Measurements from ENCODE around the gene CADPS. TPM values are rescaled to one million over a fixed set of nuclear protein-coding genes. Genes with fewer than 3 reads are reported as not detected.

CADPS gene
- total and polyA plus RNA-seq, 8 donors: 16.1 to 112 (median 26.0) TPM

GRCh38 chr3:62527474-62527873 is 347.7 kb downstream of the CADPS start:
- no peak for TF ChIP-seq CTCF (IDR thresholded peaks at IDR 0.05)
- no peaks in the 10 kb centered on the region for H3K9me3 ChIP-seq
- DNase-seq (no peak), FAIRE-seq (no peak), ATAC-seq (no peak)
- no peaks in the 10 kb centered on the region for H3K27me3 ChIP-seq
- WGBS, 2 donors: 71 to 75% methylated on average over 4 of the region's 4 CpGs
- H3K4me1 ChIP-seq: no peaks in the 10 kb centered on the region
- intact Hi-C loops (cut with DNase I): no loop called here
- no peak overlapping the region for H3K4me3 ChIP-seq
- H3K36me3 ChIP-seq: no peaks in the 10 kb centered on the region
- no peak overlapping the region for H3K27ac ChIP-seq

- 74 to 84% methylated on average over 3 of the region's 3 CpGs for WGBS, 2 donors
- TF ChIP-seq CTCF (IDR thresholded peaks at IDR 0.05): no peak
- H3K9me3 ChIP-seq: no peaks in the 10 kb centered on the region
- FAIRE-seq: no peak
- no peaks in the 10 kb centered on the region for H3K27me3 ChIP-seq
- intact Hi-C loops (cut with DNase I): no loop called here
- H3K4me3 ChIP-seq: no peak overlapping the region
- no peak overlapping the region for H3K27ac ChIP-seq
- H3K36me3 ChIP-seq: no peaks in the 10 kb centered on the region
- no peak for ATAC-seq
- DNase-seq: no peak
- H3K4me1 ChIP-seq: no peaks in the 10 kb centered on the region
Observed at GRCh38 chr3:62525281-62525680, 349.9 kb downstream of the CADPS start.

- WGBS, 2 donors: 81 to 84% methylated on average over 4 of the region's 4 CpGs
- no peak for TF ChIP-seq CTCF (IDR thresholded peaks at IDR 0.05)
Observed at GRCh38 chr3:62523672-62524071, 351.5 kb downstream of the CADPS start.

GRCh38 chr3:62521464-62522105 is 353.6 kb downstream of the CADPS start:
- Histone ChIP-seq H3K27me3 (no peaks in the 10 kb centered on the region), H3K9me3 (no peaks in the 10 kb centered on the region), H3K36me3 (no peaks in the 10 kb centered on the region), H3K27ac (peak overlapping the region in 1 of 4 donors; percentile 12), H3K4me1 (no peaks in the 10 kb centered on the region), H3K4me3 (no peak overlapping the region)
- 42 to 44% methylated on average over 8 of the region's 8 CpGs for WGBS, 2 donors
- FAIRE-seq: no peak
- DNase-seq: peak in 2 of 6 donors; percentile 7 to 14
- ATAC-seq: peak; percentile 71 to 90 (median 80)
- TF ChIP-seq CTCF (IDR thresholded peaks at IDR 0.05): no peak
- intact Hi-C loops (cut with DNase I): no loop called here

More at GRCh38 chr3:62523672-62524071, 351.5 kb downstream of the CADPS start:
- no peak for ATAC-seq
- Histone ChIP-seq H3K9me3 (no peaks in the 10 kb centered on the region), H3K27ac (no peak overlapping the region), H3K36me3 (no peaks in the 10 kb centered on the region), H3K27me3 (no peaks in the 10 kb centered on the region), H3K4me1 (no peaks in the 10 kb centered on the region), H3K4me3 (no peak overlapping the region)
- FAIRE-seq: no peak
- DNase-seq: no peak
- intact Hi-C loops (cut with DNase I): no loop called here

- no peak for FAIRE-seq
- Histone ChIP-seq H3K4me3 (no peak overlapping the region), H3K4me1 (no peaks in the 10 kb centered on the region), H3K36me3 (no peaks in the 10 kb centered on the region), H3K27ac (no peak overlapping the region), H3K27me3 (no peaks in the 10 kb centered on the region), H3K9me3 (no peaks in the 10 kb centered on the region)
- no peak for DNase-seq
- ATAC-seq: no peak
- intact Hi-C loops (cut with DNase I): no loop called here
- no peak for TF ChIP-seq CTCF (IDR thresholded peaks at IDR 0.05)
- 75 to 81% methylated on average over 2 of the region's 2 CpGs for WGBS, 2 donors
Observed at GRCh38 chr3:62503516-62503915, 371.7 kb downstream of the CADPS start.
